H1 (cell line): ENCODE results near the gene NPTXR. TPM values are rescaled to one million over a fixed set of nuclear protein-coding genes. Genes with fewer than 3 reads are reported as not detected.
"Not testable (repeated sequence)": the region's sequence is repeated elsewhere in the genome, so short reads cannot be mapped to it uniquely, and the experiment has no call there.

Experiments
- CTCF ChIA-PET: fragments of 300-600 bp; sonication (Branson Sonifier 250); formaldehyde crosslinking; loops from one replicate; lab custom pipeline; 2021; ENCODE audit not compliant: partially characterized antibody; lab: Charles Lee
- POLR2A ChIA-PET: fragments of 300-600 bp; sonication (Branson Sonifier 250); formaldehyde crosslinking; loops from one replicate; lab custom pipeline; 2021; ENCODE audit warnings: inconsistent platforms; ENCODE audit not compliant: partially characterized antibody; lab: Charles Lee
- DNase-seq, 2 experiments: peaks; one replicate each; pipeline versions ENCODE4 v3.0.0 to v3.0.0-alpha.2; 2010 to 2022; ENCODE audit warnings: low spot score in 2 of 2, low read depth in 1 of 2, mixed read lengths in 1 of 2
- FAIRE-seq: peaks from 2 replicates; lab custom pipeline; 2011; peaks lifted over from hg19 to GRCh38; lab: Jason Lieb, UNC
- H2AFZ ChIP-seq: 2 replicates; pipeline ENCODE4 v1.8.1; 2012; ENCODE audit warnings: low read length, inconsistent platforms
- H2AK5ac ChIP-seq: 2 replicates; pipeline ENCODE4 v1.6.1; 2013; ENCODE audit warnings: low read depth, low read length
- H2BK120ac ChIP-seq: replicated peaks from 2 replicates; pipeline ENCODE3; 2013; ENCODE audit warnings: low read depth, low read length, inconsistent platforms
- H2BK12ac ChIP-seq: 2 replicates; pipeline ENCODE4 v1.6.1; 2013; ENCODE audit warnings: low read depth, low read length
- H2BK15ac ChIP-seq: 2 replicates; pipeline ENCODE4 v1.6.1; 2013; ENCODE audit warnings: low read length
- H2BK20ac ChIP-seq: 2 replicates; pipeline ENCODE4 v1.6.1; 2013; ENCODE audit warnings: low read length
- H2BK5ac ChIP-seq: 2 replicates; pipeline ENCODE4 v1.6.1; 2013; ENCODE audit warnings: low read depth, low read length
- H3K14ac ChIP-seq: 2 replicates; pipeline ENCODE4 v1.6.1; 2013; ENCODE audit warnings: inconsistent platforms; ENCODE audit not compliant: insufficient read length
- H3K18ac ChIP-seq: 2 replicates; pipeline ENCODE4 v1.6.1; 2013; ENCODE audit warnings: low read length; ENCODE audit errors: extremely low read depth
- H3K23ac ChIP-seq: 2 replicates; pipeline ENCODE4 v1.6.1; 2013; ENCODE audit warnings: inconsistent platforms; ENCODE audit not compliant: insufficient read length
- H3K23me2 ChIP-seq: 2 replicates; pipeline ENCODE4 v1.6.1; 2013; ENCODE audit warnings: low read depth, low read length
- H3K27ac ChIP-seq: 2 replicates; pipeline ENCODE4 v1.6.1; 2011; ENCODE audit warnings: low read depth, low read length, inconsistent platforms
- H3K27me3 ChIP-seq, 4 experiments: replicated peaks in 1 of 4; 1 replicate in 1 of 4; 2 replicates in 3 of 4; pipeline versions ENCODE4 v1.6.1 to v1.8.1; 2011 to 2013; ENCODE audit warnings: low read length in 3 of 4, mild to moderate bottlenecking in 3 of 4, inconsistent platforms in 2 of 4, mixed read lengths in 2 of 4, moderate library complexity in 1 of 4; ENCODE audit not compliant: control insufficient read depth in 3 of 4, insufficient read depth in 3 of 4; ENCODE audit errors: extremely low read depth in 1 of 4
- H3K36me3 ChIP-seq, 4 experiments: 2 replicates each; pipeline versions ENCODE4 v1.6.1 to v1.8.1; 2011 to 2013; ENCODE audit warnings: mild to moderate bottlenecking in 4 of 4, low read length in 3 of 4, moderate library complexity in 2 of 4, control low read depth in 1 of 4, inconsistent platforms in 1 of 4; ENCODE audit not compliant: insufficient read depth in 4 of 4, control insufficient read depth in 2 of 4
- H3K4ac ChIP-seq: replicated peaks from 2 replicates; pipeline ENCODE3; 2013; ENCODE audit warnings: low read length, low read depth, mixed read lengths, inconsistent platforms; ENCODE audit not compliant: insufficient read length
- H3K4me1 ChIP-seq, 4 experiments: replicated peaks in 1 of 4; 1 replicate in 1 of 4; 2 replicates in 3 of 4; pipeline versions ENCODE4 v1.6.1 to v1.8.1; 2011 to 2013; ENCODE audit warnings: low read length in 3 of 4, inconsistent platforms in 2 of 4, mixed read lengths in 1 of 4; ENCODE audit not compliant: insufficient read depth in 4 of 4, control insufficient read depth in 3 of 4
- H3K4me2 ChIP-seq, 2 experiments: 2 replicates each; pipeline versions ENCODE4 v1.6.1 to v1.8.1; 2011 to 2013; ENCODE audit warnings: low read depth in 2 of 2, low read length in 2 of 2, control low read depth in 1 of 2, inconsistent platforms in 1 of 2, mild to moderate bottlenecking in 1 of 2; ENCODE audit not compliant: insufficient read depth in 1 of 2
- H3K4me3 ChIP-seq, 4 experiments: fragments of 200-600, 300-600 bp in 1 of 4; sonication (generic), shearing (Covaris generic), sonication (Bioruptor Twin) in 1 of 4; 2 replicates each; pipeline versions ENCODE4 v1.5.1 to v1.8.1; 2011 to 2016; ENCODE audit warnings: low read length in 4 of 4, low read depth in 3 of 4, control low read depth in 2 of 4, inconsistent platforms in 2 of 4, mild to moderate bottlenecking in 2 of 4, mixed read lengths in 1 of 4, moderate library complexity in 1 of 4; ENCODE audit not compliant: insufficient read depth in 2 of 4; ENCODE audit errors: extremely low read depth in 1 of 4
- H3K56ac ChIP-seq: replicated peaks from 2 replicates; pipeline ENCODE3; 2013; ENCODE audit warnings: low read depth, mild to moderate bottlenecking, mixed read lengths, low read length, inconsistent platforms; ENCODE audit not compliant: insufficient read length
- H3K79me1 ChIP-seq: 2 replicates; pipeline ENCODE4 v1.6.1; 2013; ENCODE audit warnings: low read depth, low read length, control low read depth
- H3K79me2 ChIP-seq, 2 experiments: 2 replicates each; pipeline versions ENCODE4 v1.6.1 to v1.8.1; 2012 to 2013; ENCODE audit warnings: low read length in 2 of 2, mild to moderate bottlenecking in 2 of 2, inconsistent platforms in 1 of 2; ENCODE audit not compliant: insufficient read depth in 2 of 2, control insufficient read depth in 1 of 2
- H3K9ac ChIP-seq, 4 experiments: replicated peaks in 1 of 4; 1 replicate in 1 of 4; 2 replicates in 3 of 4; pipeline versions ENCODE4 v1.6.1 to v1.8.1; 2011 to 2013; ENCODE audit warnings: low read depth in 3 of 4, low read length in 3 of 4, control low read depth in 2 of 4, mild to moderate bottlenecking in 2 of 4, moderate library complexity in 2 of 4, inconsistent platforms in 1 of 4; ENCODE audit errors: extremely low read depth in 1 of 4
- H3K9me3 ChIP-seq, 2 experiments: 2 replicates each; pipeline versions ENCODE4 v1.6.1 to v1.8.1; 2012 to 2013; ENCODE audit warnings: mild to moderate bottlenecking in 2 of 2, moderate library complexity in 2 of 2, control low read depth in 1 of 2, inconsistent platforms in 1 of 2, low read depth in 1 of 2, low read length in 1 of 2, mixed read lengths in 1 of 2; ENCODE audit not compliant: insufficient read depth in 2 of 2
- H4K20me1 ChIP-seq, 2 experiments: replicated peaks in 1 of 2; 2 replicates each; pipeline versions ENCODE3 to v1.8.1; 2011 to 2013; ENCODE audit warnings: inconsistent platforms in 2 of 2, low read length in 2 of 2, mild to moderate bottlenecking in 1 of 2; ENCODE audit not compliant: insufficient read depth in 2 of 2, control insufficient read depth in 1 of 2
- H4K5ac ChIP-seq: 2 replicates; pipeline ENCODE4 v1.6.1; 2013; ENCODE audit warnings: low read length, low read depth, mixed read lengths, inconsistent platforms; ENCODE audit not compliant: insufficient read length
- H4K8ac ChIP-seq: 2 replicates; pipeline ENCODE4 v1.8.0; 2013; ENCODE audit warnings: mild to moderate bottlenecking, moderate library complexity, low read length, inconsistent platforms; ENCODE audit not compliant: insufficient read depth; ENCODE audit errors: extremely low read depth
- H4K91ac ChIP-seq: replicated peaks from 2 replicates; pipeline ENCODE3; 2013; ENCODE audit warnings: low read length, mixed read lengths, inconsistent platforms; ENCODE audit not compliant: insufficient read length
- WGBS, 2 experiments: shearing (Covaris generic) in 1 of 2; methylation state at CpG; one replicate each; pipeline versions ENCODE4 v1.1.6 to v1.1.7; 2013 to 2015; ENCODE audit warnings: low lambda C conversion rate in 2 of 2, mixed read lengths in 2 of 2, inconsistent platforms in 1 of 2, low coverage in 1 of 2, missing lambda C conversion rate in 1 of 2; ENCODE audit not compliant: insufficient replicate concordance in 2 of 2, insufficient coverage in 1 of 2, insufficient read length in 1 of 2; ENCODE audit errors: extremely low coverage in 1 of 2, missing lambda C conversion rate in 1 of 2; 5-methylcytosine and 5-hydroxymethylcytosine counted together
- polyA plus RNA-seq, 7 experiments: library from polyadenylated mRNA; depleted of rRNA in 3 of 7; stranded (reverse) in 5 of 7; unstranded in 2 of 7; fragments of >200 nt in 5 of 7; fragments of 200-250 nt in 2 of 7; gene quantifications; 1 replicate in 5 of 7; 2 replicates in 1 of 7; 4 replicates in 1 of 7; pipeline versions ENCODE4 v1.2.1 to v1.2.3, GENCODE V29; 2011 to 2013; ENCODE audit warnings: missing spikeins in 2 of 7, mixed read lengths in 2 of 7
- total RNA-seq: library from RNA; stranded (reverse); fragmentation: NEBNext Ultra II Directional; extraction: Animal tissue kit (Norgen Biotek cat#: 25700); gene quantifications from 2 replicates; pipeline ENCODE4 v1.2.1, GENCODE V29; 2021

The NPTXR gene
- total and polyA plus RNA-seq, 2 of the 8 experiments (the other 6 are each of a cell fraction or from before 2014, with no cell fraction given), result 3.7 to 6.4 TPM

DNA sequence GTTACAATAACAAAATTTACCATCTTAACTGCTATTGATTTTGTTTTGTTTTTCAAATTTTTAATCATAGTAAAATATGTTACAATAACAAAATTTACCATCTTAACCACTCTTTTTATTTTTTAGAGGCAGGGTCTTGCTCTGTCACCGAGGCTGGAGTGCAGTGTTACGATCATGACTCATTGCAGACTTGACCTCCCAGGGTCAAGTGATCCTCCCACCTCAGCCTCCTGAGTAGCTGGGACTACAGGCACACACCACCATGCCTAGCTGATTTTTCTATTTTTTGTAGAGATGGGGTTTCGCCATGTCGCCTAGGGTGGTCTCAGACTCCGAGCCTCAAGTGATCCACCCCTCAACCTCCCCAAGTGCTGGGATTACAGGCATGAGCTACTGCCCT is 10.1 kb upstream of the NPTXR start:
- not testable (repeated sequence) for H4K91ac ChIP-seq, H2AFZ ChIP-seq, H3K27me3 ChIP-seq, H2BK12ac ChIP-seq, H3K56ac ChIP-seq, H3K23me2 ChIP-seq, H3K4me3 ChIP-seq, DNase-seq, H2AK5ac ChIP-seq, H3K9ac ChIP-seq, H3K4me1 ChIP-seq, H3K18ac ChIP-seq, H3K79me2 ChIP-seq, H3K4me2 ChIP-seq, H2BK5ac ChIP-seq, H3K14ac ChIP-seq, H2BK20ac ChIP-seq, H3K27ac ChIP-seq, H3K9me3 ChIP-seq, H3K36me3 ChIP-seq, H2BK15ac ChIP-seq, H2BK120ac ChIP-seq, H3K79me1 ChIP-seq, H3K23ac ChIP-seq, H4K8ac ChIP-seq, H3K4ac ChIP-seq, FAIRE-seq, H4K20me1 ChIP-seq, H4K5ac ChIP-seq
- POLR2A ChIA-PET, result interaction anchor here (0.8 to 1.3 kb wide), 4 partner anchors 9 to 14 kb away, joined by 3 to 4 read pairs (median 3); no protein-coding TSS in a partner anchor
- WGBS, 2 experiments, result 84% methylated on average over 5 of the region's 5 CpGs; no CpG with 5 or more reads in 1 of the 2 experiments
- CTCF ChIA-PET, result interaction anchor here (0.6 to 2.7 kb wide), 7 partner anchors 11 to 363 kb away, joined by 3 to 19 read pairs (median 4); partner anchors contain the start of gene NPTXR
